ENCODE measurements around the gene NOC2L.

The NOC2L gene

GRCh38 chr1:925561-926421, 33.3 kb downstream of the NOC2L start:
- intact Hi-C loops (cut with DNase I; ENCODE audit: low total_unique reads) = no loop called here
- Histone ChIP-seq H3K4me1 (peaks cover 3 to 51% (median 38%) of the 10 kb centered on the region in 4 donors), H3K27ac (peak overlapping the region in 1 of 2 donors; percentile 50), H3K27me3 (peaks cover 0 to 44% of the 10 kb centered on the region in 2 donors), H3K9me3 (no peaks in the 10 kb centered on the region), H3K36me3 (no peaks in the 10 kb centered on the region), H3K4me3 (peak overlapping the region; percentile 50 to 66)
- TF ChIP-seq CTCF (IDR thresholded peaks at IDR 0.05) = no peak
- peak in 1 of 2 donors; percentile 51 for DNase-seq

- Histone ChIP-seq H3K9me3 (no peaks in the 10 kb centered on the region), H3K4me1 (peaks cover 3 to 60% (median 45%) of the 10 kb centered on the region in 4 donors), H3K27ac (peak overlapping the region; percentile 50 to 64), H3K4me3 (peak overlapping the region; percentile 50 to 66), H3K36me3 (no peaks in the 10 kb centered on the region), H3K27me3 (peaks cover 0 to 53% of the 10 kb centered on the region in 2 donors)
- TF ChIP-seq CTCF (IDR thresholded peaks at IDR 0.05) = no peak
- no peak for DNase-seq
- intact Hi-C loops (cut with DNase I; ENCODE audit: low total_unique reads) = no loop called here
Measured at GRCh38 chr1:924656-925560, 34.1 kb downstream of the NOC2L start.

- Histone ChIP-seq H3K27ac (peak overlapping the region; percentile 50 to 64), H3K27me3 (peaks cover 0 to 61% of the 10 kb centered on the region in 2 donors), H3K9me3 (no peaks in the 10 kb centered on the region), H3K4me3 (peak overlapping the region; percentile 50 to 66), H3K36me3 (no peaks in the 10 kb centered on the region), H3K4me1 (peaks cover 3 to 60% (median 46%) of the 10 kb centered on the region in 4 donors)
- DNase-seq = no peak
- no peak for TF ChIP-seq CTCF (IDR thresholded peaks at IDR 0.05)
- intact Hi-C loops (cut with DNase I; ENCODE audit: low total_unique reads) = loop anchor here (2.0 kb wide), 1 partner anchor 19 kb away; no protein-coding TSS in a partner anchor
Measured at GRCh38 chr1:923991-924655, 34.9 kb downstream of the NOC2L start.

- H3K36me3 ChIP-seq = no peaks in the 10 kb centered on the region
- intact Hi-C loops (cut with DNase I; ENCODE audit: low total_unique reads) = loop anchor here (2.0 kb wide), 1 partner anchor 19 kb away; no protein-coding TSS in a partner anchor
- peak within 1 kb of the TSS; percentile 50 to 64 for H3K27ac ChIP-seq
- DNase-seq = peak; percentile 82 to 90
- H3K4me3 ChIP-seq = peak within 1 kb of the TSS; percentile 50 to 66
- TF ChIP-seq CTCF (IDR thresholded peaks at IDR 0.05) = no peak
- H3K27me3 ChIP-seq = peaks cover 0 to 63% of the 10 kb centered on the region in 2 donors
- H3K4me1 ChIP-seq = peaks cover 3 to 60% (median 46%) of the 10 kb centered on the region in 4 donors
- H3K9me3 ChIP-seq = no peaks in the 10 kb centered on the region
Measured at GRCh38 chr1:923131-923990, 35.7 kb downstream of the NOC2L start, which contains the start of gene SAMD11. SAMD11 (plus strand) TSS chr1:923923; CDS start chr1:924432, 509 bp downstream.
